ENCODE data around the gene RNF103.

The RNF103 gene

GRCh38 chr2:86566158-86566820, 57.4 kb downstream of the RNF103 start:
- no peak for DNase-seq (ENCODE audit: low read depth)

GRCh38 chr2:86563650-86564061, 60.0 kb downstream of the RNF103 start:
- DNase-seq (ENCODE audit: low read depth): no peak

- peak; percentile 87 for DNase-seq (ENCODE audit: low read depth)
Measured at GRCh38 chr2:86562922-86563649, 60.6 kb downstream of the RNF103 start, which contains the start of gene CHMP3. TSS of gene CHMP3 (minus strand) at chr2:86563443. CDS start at chr2:86563348, 95 bp downstream.

- DNase-seq (ENCODE audit: low read depth): no peak
Measured at GRCh38 chr2:86562485-86562921, 61.2 kb downstream of the RNF103 start.

GRCh38 chr2:86557836-86558235, 65.8 kb downstream of the RNF103 start:
- no peak for DNase-seq (ENCODE audit: low read depth)

- no peak for DNase-seq (ENCODE audit: low read depth)
Measured at GRCh38 chr2:86556508-86556907, 67.2 kb downstream of the RNF103 start.

Data from stimulated activated CD8-positive, alpha-beta memory T cell treated with anti-CD3 and anti-CD28 coated beads, Interleukin-15, amount 100 ng/mL, for 1 hour (primary cell).